Mammary epithelial cell (primary cell): ENCODE measurements around the gene AIPL1.

Experiments used
- CTCF ChIP-seq, 2 donors: IDR thresholded peaks in 1 of 2; conservative IDR thresholded peaks in 1 of 2; 2 replicates each; pipeline ENCODE4 v1.5.1; 2011 to 2012; ENCODE audit warnings: inconsistent platforms in 2 of 2, low read length in 2 of 2, mild to moderate bottlenecking in 2 of 2, control low read depth in 1 of 2, low read depth in 1 of 2; ENCODE audit not compliant: insufficient read depth in 1 of 2; ENCODE audit errors: extremely low read depth in 1 of 2
- EZH2 ChIP-seq: IDR thresholded peaks from 2 replicates; pipeline ENCODE4 v1.6.1; 2012; ENCODE audit warnings: low read length, inconsistent platforms, borderline replicate concordance

GRCh38 chr17:6456321-6456720 lies 21.4 kb upstream of the AIPL1 start:
- TF ChIP-seq CTCF (conservative IDR thresholded peaks at IDR 0.05 in 1 of 2, IDR thresholded peaks at IDR 0.05 in 1 of 2; ENCODE audit: extremely low read depth in 1 of 2, insufficient read depth in 1 of 2, low read depth in 1 of 2, low read length in 2 of 2) (no peak), EZH2 (no peak)
